ENCODE measurements around the gene PTPN3. TPM values are rescaled to one million over a fixed set of nuclear protein-coding genes. Genes with fewer than 3 reads are reported as not detected.

The PTPN3 gene
- total RNA-seq, 3 donors from 2014 or later (not counting 1 experiment from before 2014, with no cell fraction given): not detected

DNA sequence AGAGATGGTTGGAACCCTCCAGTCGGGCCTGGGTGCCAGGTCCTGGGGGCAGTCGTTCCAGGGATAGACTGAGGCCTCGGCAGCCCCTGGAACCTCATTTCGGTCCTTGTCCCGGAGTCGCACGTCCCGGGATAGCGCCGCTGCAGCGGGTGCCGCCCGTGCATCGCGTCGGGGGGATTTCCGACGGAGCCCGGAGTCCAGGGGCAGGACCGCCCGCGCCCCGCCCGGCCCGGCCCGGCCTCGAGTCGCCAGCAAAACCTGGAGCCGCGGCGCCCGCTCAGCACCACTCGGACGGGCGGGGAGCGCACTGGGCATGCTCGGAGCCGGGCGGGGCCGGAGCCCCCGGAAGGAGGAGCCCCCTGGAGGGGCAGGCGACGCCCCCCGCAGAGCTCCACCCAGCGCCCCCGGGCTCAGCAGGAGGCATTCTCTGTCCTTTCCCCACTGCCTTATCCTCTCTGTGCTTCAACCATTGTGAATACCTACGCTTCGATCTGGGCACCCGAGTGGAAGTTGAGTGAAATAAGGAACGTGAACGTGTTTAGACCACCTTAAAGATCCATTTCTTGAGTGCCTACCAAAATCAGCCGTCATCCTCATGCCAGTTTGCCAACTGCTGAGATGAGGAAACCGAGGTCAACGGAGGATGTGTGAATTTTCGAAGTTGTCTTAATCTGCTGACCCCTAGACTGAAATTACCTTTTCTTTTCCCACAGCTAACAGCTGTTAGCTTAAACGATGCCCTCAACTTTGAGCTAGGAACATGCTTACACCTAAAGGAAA, 1.7 kb upstream of the PTPN3 start:
- Mint-ChIP-seq H3K36me3 (peaks cover 9% of the 10 kb centered on the region), H3K4me1 (peaks cover 0 to 4% of the 10 kb centered on the region in 2 donors), H3K4me3 (no peak overlapping the region), H3K27ac (no peak overlapping the region), H3K27me3 (ENCODE audit: low read depth in 2 of 2) (peaks cover 49 to 55% of the 10 kb centered on the region in 2 donors), H3K9me3 (no peaks in the 10 kb centered on the region)
- no peak overlapping the region for H3K27ac ChIP-seq (ENCODE audit: low read length)
- H3K4me1 ChIP-seq (ENCODE audit: control insufficient read depth, insufficient read depth, low read length): no peaks in the 10 kb centered on the region
- TF ChIP-seq, protein P1, sequence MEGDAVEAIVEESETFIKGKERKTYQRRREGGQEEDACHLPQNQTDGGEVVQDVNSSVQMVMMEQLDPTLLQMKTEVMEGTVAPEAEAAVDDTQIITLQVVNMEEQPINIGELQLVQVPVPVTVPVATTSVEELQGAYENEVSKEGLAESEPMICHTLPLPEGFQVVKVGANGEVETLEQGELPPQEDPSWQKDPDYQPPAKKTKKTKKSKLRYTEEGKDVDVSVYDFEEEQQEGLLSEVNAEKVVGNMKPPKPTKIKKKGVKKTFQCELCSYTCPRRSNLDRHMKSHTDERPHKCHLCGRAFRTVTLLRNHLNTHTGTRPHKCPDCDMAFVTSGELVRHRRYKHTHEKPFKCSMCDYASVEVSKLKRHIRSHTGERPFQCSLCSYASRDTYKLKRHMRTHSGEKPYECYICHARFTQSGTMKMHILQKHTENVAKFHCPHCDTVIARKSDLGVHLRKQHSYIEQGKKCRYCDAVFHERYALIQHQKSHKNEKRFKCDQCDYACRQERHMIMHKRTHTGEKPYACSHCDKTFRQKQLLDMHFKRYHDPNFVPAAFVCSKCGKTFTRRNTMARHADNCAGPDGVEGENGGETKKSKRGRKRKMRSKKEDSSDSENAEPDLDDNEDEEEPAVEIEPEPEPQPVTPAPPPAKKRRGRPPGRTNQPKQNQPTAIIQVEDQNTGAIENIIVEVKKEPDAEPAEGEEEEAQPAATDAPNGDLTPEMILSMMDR (IDR thresholded peaks at IDR 0.05): no peak
- H3K36me3 ChIP-seq (ENCODE audit: control insufficient read depth, insufficient read depth, low read length): no peaks in the 10 kb centered on the region
- H3K27me3 ChIP-seq (ENCODE audit: control insufficient read depth, insufficient read depth, low read length): peaks cover 20% of the 10 kb centered on the region
- no peaks in the 10 kb centered on the region for H3K9me3 ChIP-seq (ENCODE audit: control insufficient read depth, insufficient read depth, low read length)
- DNase-seq (no peak), ATAC-seq (no peak)
- 12% methylated on average over 56 of the region's 56 CpGs for WGBS (ENCODE audit: insufficient coverage)
- intact Hi-C loops (cut with micrococcal nuclease): no loop called here
- no peak overlapping the region for H3K4me3 ChIP-seq (ENCODE audit: low read length)

GRCh38 chr9:109499093-109499630, 1.1 kb upstream of the PTPN3 start:
- intact Hi-C loops (cut with micrococcal nuclease): no loop called here
- H3K4me1 Mint-ChIP-seq: peaks cover 0 to 4% of the 10 kb centered on the region in 2 donors
- no peak overlapping the region for H3K4me3 Mint-ChIP-seq
- TF ChIP-seq, protein P1 (IDR thresholded peaks at IDR 0.05): no peak
- no peaks in the 10 kb centered on the region for H3K4me1 ChIP-seq (ENCODE audit: control insufficient read depth, insufficient read depth, low read length)
- H3K27me3 Mint-ChIP-seq (ENCODE audit: low read depth in 2 of 2): peaks cover 52 to 55% of the 10 kb centered on the region in 2 donors
- H3K4me3 ChIP-seq (ENCODE audit: low read length): no peak overlapping the region
- no peak overlapping the region for H3K27ac Mint-ChIP-seq
- no peaks in the 10 kb centered on the region for H3K9me3 Mint-ChIP-seq
- 27% methylated on average over 12 of the region's 12 CpGs for WGBS (ENCODE audit: insufficient coverage)
- DNase-seq (no peak), ATAC-seq (no peak)
- no peaks in the 10 kb centered on the region for H3K36me3 ChIP-seq (ENCODE audit: control insufficient read depth, insufficient read depth, low read length)
- H3K27me3 ChIP-seq (ENCODE audit: control insufficient read depth, insufficient read depth, low read length): peaks cover 20% of the 10 kb centered on the region
- H3K9me3 ChIP-seq (ENCODE audit: control insufficient read depth, insufficient read depth, low read length): no peaks in the 10 kb centered on the region
- peaks cover 9% of the 10 kb centered on the region for H3K36me3 Mint-ChIP-seq
- H3K27ac ChIP-seq (ENCODE audit: low read length): no peak overlapping the region

DNA sequence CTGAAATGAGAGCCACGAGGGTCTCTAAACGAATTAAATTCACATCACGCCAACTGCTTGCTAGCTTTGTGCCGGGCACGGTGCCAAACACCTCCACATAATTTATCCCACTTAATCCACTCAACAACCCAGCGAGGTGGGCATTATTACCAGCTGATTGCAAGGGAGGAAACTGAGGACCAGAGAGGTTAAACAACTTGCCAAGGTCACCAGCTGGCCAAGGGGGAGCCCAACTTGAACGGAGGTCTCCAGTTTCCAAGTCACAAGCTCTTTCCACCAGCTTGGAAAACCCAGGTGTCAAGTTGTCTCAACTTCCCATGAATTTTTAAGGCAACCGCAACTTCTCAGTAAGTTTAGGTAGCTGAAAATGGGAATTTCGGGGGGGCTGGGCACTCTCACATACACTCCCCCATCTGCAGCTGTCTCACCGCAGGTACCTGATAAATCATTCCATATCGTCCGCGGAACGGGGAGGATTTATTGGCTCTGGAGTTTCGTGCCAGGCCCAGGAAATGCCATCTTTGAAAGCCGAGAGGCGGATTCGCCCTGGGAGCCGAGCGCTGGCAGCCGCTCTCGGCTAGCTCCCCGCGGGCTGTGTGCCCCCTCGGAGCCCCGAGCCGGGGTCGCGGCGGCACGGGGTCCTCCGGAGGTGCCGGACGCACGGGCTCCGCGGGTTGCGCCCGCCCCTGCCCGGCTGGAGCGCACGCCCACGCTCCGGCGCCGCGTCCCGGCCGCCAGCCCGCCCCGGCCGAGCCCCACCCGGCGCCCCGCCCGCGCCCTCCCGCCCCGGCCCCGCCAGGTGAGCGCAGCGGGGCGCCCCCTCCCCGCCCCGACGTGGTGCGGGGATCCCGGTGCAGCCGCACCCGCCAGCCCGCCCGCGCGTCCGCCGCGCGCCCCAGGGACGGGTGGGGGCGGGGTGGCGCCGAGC, 617 bp downstream of the PTPN3 start:
- Histone ChIP-seq H3K9me3 (ENCODE audit: control insufficient read depth, insufficient read depth, low read length) (no peaks in the 10 kb centered on the region), H3K4me1 (ENCODE audit: control insufficient read depth, insufficient read depth, low read length) (no peaks in the 10 kb centered on the region), H3K4me3 (ENCODE audit: low read length) (no peak overlapping the region), H3K36me3 (ENCODE audit: control insufficient read depth, insufficient read depth, low read length) (no peaks in the 10 kb centered on the region), H3K27me3 (ENCODE audit: control insufficient read depth, insufficient read depth, low read length) (peaks cover 20% of the 10 kb centered on the region), H3K27ac (ENCODE audit: low read length) (no peak overlapping the region)
- H3K4me1 Mint-ChIP-seq: peaks cover 0 to 4% of the 10 kb centered on the region in 2 donors
- intact Hi-C loops (cut with micrococcal nuclease): no loop called here
- no peak for DNase-seq
- H3K9me3 Mint-ChIP-seq: no peaks in the 10 kb centered on the region
- H3K27me3 Mint-ChIP-seq (ENCODE audit: low read depth in 2 of 2): peaks cover 48 to 55% of the 10 kb centered on the region in 2 donors
- TF ChIP-seq, protein P1 (IDR thresholded peaks at IDR 0.05): no peak
- no peak for ATAC-seq
- 8% methylated on average over 82 of the region's 82 CpGs for WGBS (ENCODE audit: insufficient coverage)
- H3K27ac Mint-ChIP-seq: no peak overlapping the region
- no peak overlapping the region for H3K4me3 Mint-ChIP-seq
- peaks cover 9% of the 10 kb centered on the region for H3K36me3 Mint-ChIP-seq

Data from natural killer cell (primary cell).